Astrocyte of the cerebellum (primary cell): Measurements from ENCODE around the gene TBC1D32.

Experiments
- DNase-seq: peaks from one replicate; pipeline ENCODE4 v3.0.0-alpha.2; 2011; ENCODE audit warnings: low read depth
- H3K4me3 ChIP-seq: 2 replicates; pipeline ENCODE4 v1.5.1; 2011; ENCODE audit warnings: mild to moderate bottlenecking, low read depth, low read length, moderate library complexity
- in situ Hi-C: cut with HindIII; loops from 2 replicates; pipeline ENCODE4 v1.10.0; 2017; ENCODE audit warnings: low sequenced_read_pairs
- TF ChIP-seq, protein P1 (sequence below): IDR thresholded peaks from 2 replicates; pipeline ENCODE4 v1.5.1; 2012; ENCODE audit warnings: low read length, low read depth, moderate library complexity, mild to moderate bottlenecking; ENCODE audit errors: missing control alignments

TBC1D32 gene

GRCh38 chr6:121356575-121356974 lies 22.3 kb upstream of the TBC1D32 start:
- DNase-seq = no peak
- TF ChIP-seq, protein P1, sequence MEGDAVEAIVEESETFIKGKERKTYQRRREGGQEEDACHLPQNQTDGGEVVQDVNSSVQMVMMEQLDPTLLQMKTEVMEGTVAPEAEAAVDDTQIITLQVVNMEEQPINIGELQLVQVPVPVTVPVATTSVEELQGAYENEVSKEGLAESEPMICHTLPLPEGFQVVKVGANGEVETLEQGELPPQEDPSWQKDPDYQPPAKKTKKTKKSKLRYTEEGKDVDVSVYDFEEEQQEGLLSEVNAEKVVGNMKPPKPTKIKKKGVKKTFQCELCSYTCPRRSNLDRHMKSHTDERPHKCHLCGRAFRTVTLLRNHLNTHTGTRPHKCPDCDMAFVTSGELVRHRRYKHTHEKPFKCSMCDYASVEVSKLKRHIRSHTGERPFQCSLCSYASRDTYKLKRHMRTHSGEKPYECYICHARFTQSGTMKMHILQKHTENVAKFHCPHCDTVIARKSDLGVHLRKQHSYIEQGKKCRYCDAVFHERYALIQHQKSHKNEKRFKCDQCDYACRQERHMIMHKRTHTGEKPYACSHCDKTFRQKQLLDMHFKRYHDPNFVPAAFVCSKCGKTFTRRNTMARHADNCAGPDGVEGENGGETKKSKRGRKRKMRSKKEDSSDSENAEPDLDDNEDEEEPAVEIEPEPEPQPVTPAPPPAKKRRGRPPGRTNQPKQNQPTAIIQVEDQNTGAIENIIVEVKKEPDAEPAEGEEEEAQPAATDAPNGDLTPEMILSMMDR = no peak
- no peak overlapping the region for H3K4me3 ChIP-seq
- in situ Hi-C loops = no loop called here

DNA sequence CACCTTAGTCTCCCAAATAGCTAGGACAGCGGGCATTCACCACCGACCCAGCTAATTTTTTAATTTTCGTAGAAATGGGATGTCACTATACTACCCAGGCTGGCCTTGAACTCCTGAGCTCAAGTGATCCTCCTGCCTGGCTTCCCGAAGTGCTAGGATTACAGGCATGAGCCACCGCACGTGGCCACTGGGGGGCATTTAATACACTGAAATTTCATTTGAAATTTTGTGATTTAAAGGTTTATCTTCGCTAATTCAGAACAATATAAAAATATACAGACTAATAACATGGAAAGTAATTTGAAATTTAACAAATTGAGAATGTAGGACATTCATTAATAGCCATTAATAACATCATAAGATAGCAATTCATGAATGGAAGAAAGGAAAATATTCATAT lies 20.5 kb upstream of the TBC1D32 start:
- H3K4me3 ChIP-seq = no peak overlapping the region
- DNase-seq = no peak
- in situ Hi-C loops = no loop called here
- TF ChIP-seq, protein P1 = peak; percentile 42

DNA sequence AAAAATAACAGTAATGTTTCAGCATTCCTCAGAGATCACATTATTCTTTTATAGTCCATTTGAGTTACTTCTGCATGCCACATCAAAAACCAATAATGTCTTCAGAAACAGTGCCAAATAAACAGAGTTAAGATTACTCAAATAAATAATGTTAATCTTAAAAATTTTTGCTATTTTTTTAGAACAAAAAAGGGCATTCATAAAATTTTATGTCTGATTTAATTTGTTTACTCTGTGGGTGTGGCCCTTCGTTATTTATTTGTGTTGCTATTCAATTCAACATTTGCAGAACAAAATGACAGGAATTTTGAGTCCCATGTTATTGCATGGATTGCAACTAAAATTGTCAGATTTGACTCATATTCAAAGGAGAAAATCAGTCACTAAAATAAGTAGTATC lies 18.7 kb upstream of the TBC1D32 start:
- no peak overlapping the region for H3K4me3 ChIP-seq
- TF ChIP-seq, protein P1 = no peak
- in situ Hi-C loops = no loop called here
- DNase-seq = no peak

- DNase-seq = no peak
- in situ Hi-C loops = no loop called here
- H3K4me3 ChIP-seq = no peak overlapping the region
- TF ChIP-seq, protein P1 = no peak
Observed at GRCh38 chr6:121351916-121352315, 17.6 kb upstream of the TBC1D32 start.

GRCh38 chr6:121349596-121349995 lies 15.3 kb upstream of the TBC1D32 start:
- TF ChIP-seq, protein P1 = no peak
- in situ Hi-C loops = no loop called here
- H3K4me3 ChIP-seq = no peak overlapping the region
- DNase-seq = no peak

DNA sequence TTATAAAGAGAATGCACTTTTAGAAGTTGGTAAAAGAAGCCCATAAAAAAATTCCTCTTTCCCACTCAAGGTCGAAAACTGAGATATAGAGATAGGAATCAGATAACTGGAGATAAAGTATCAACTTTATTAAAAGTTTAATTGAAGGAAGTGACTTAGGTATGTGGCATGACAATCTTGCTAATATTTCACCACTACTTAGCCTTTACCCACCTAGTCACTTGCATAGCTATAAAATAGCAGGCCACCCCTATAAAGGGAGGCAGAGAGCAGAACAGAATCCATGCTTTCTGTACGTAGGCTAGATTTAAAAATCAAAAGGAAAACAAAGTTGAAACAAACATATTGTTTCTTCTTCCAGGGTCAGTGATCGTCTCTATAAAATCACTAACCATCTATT lies 13.2 kb upstream of the TBC1D32 start:
- no peak for DNase-seq
- TF ChIP-seq, protein P1 = no peak
- in situ Hi-C loops = no loop called here
- H3K4me3 ChIP-seq = no peak overlapping the region

GRCh38 chr6:121344539-121344938 lies 10.3 kb upstream of the TBC1D32 start:
- DNase-seq = no peak
- H3K4me3 ChIP-seq = no peak overlapping the region
- TF ChIP-seq, protein P1 = no peak
- in situ Hi-C loops = no loop called here
